Measurements from ENCODE around the gene MAPK11. TPM values are rescaled to one million over a fixed set of nuclear protein-coding genes. Genes with fewer than 3 reads are reported as not detected.

MAPK11 gene
- total and polyA plus RNA-seq, 10 of the 15 experiments (the other 5 are each of a cell fraction or from before 2014, with no cell fraction given), result 0.05 to 12.8 (median 3.7) TPM

- ATAC-seq (no peak), FAIRE-seq (no peak), DNase-seq (ENCODE audit: low read depth, low spot score) (no peak)
- H3K4me1 ChIP-seq (ENCODE audit: control insufficient read depth, insufficient read depth, low read length), result no peaks in the 10 kb centered on the region; the same call in 1 of the 2 replicates
- intact Hi-C loops (cut with micrococcal nuclease; ENCODE audit: unreplicated experiment), result no loop called here
- CTCF ChIA-PET, result interaction anchor here (1.1 to 2.0 kb wide), 2 partner anchors 122 to 471 kb away, joined by 3 to 4 read pairs; no protein-coding TSS in a partner anchor
- SMC1A ChIA-PET (ENCODE audit: uncharacterized antibody, unreplicated experiment), result interaction anchor here (0.6 to 1.3 kb wide), 2 partner anchors 85 to 119 kb away, joined by 3 to 4 read pairs; no protein-coding TSS in a partner anchor
- H3K4me2 ChIP-seq (ENCODE audit: control insufficient read depth, insufficient read depth), result no peak overlapping the region
- H3K27me3 ChIP-seq (replicated peaks in 1 of 2; ENCODE audit: control insufficient read depth in 2 of 2, insufficient read depth in 2 of 2, low read length in 1 of 2), result no peaks in the 10 kb centered on the region
- no peak overlapping the region for H3K9ac ChIP-seq (ENCODE audit: control insufficient read depth, insufficient read depth, low read length)
- peaks cover 38% of the 10 kb centered on the region for H3K79me2 ChIP-seq (ENCODE audit: control insufficient read depth, insufficient read depth, low read length)
- in situ Hi-C loops (cut with MboI), result no loop called here
- no peaks in the 10 kb centered on the region; the same call in 1 of the 2 replicates for H4K20me1 ChIP-seq (ENCODE audit: control insufficient read depth, insufficient read depth)
- TF ChIP-seq GATAD2B (conservative IDR thresholded peaks at IDR 0.05; ENCODE audit: low read depth), result no peak
- TF ChIP-seq NR2C2 (IDR thresholded peaks at IDR 0.05; ENCODE audit: borderline replicate concordance, control insufficient read depth, insufficient read length, low read depth), result no peak
- no peak for TF ChIP-seq HDGF (IDR thresholded peaks at IDR 0.05)
- TF ChIP-seq IRF3 (IDR thresholded peaks at IDR 0.05), result no peak
- no peak for TF ChIP-seq MLLT1 (IDR thresholded peaks at IDR 0.05)
- no peak for TF ChIP-seq SUPT20H (IDR thresholded peaks at IDR 0.05; ENCODE audit: borderline replicate concordance, control insufficient read depth, low read depth, low read length)
- no peak for TF ChIP-seq ESRRA (IDR thresholded peaks at IDR 0.05; ENCODE audit: low read length)
- TF ChIP-seq NFXL1 (IDR thresholded peaks at IDR 0.05; ENCODE audit: borderline replicate concordance), result no peak
- no peak for TF ChIP-seq ELK1 (IDR thresholded peaks at IDR 0.05; ENCODE audit: low read depth, low read length)
- TF ChIP-seq ZBTB11 (CRISPR knock-in tag; IDR thresholded peaks at IDR 0.05), result no peak
- TF ChIP-seq KDM1A (IDR thresholded peaks at IDR 0.05; ENCODE audit: borderline replicate concordance), result no peak
- no peak for TF ChIP-seq ZNF622 (IDR thresholded peaks at IDR 0.05)
- RAD21 ChIA-PET (ENCODE audit: unreplicated experiment), result no interaction called here
- H3K36me3 ChIP-seq (ENCODE audit: control insufficient read depth in 2 of 2, insufficient read depth in 2 of 2, low read length in 1 of 2), result peaks cover 3 to 12% of the 10 kb centered on the region in 2 experiments; a peak in 2 of 4 replicates
- WGBS (ENCODE audit: insufficient coverage, insufficient replicate concordance, low lambda C conversion rate, missing lambda C conversion rate), result 89% methylated on average over 9 of the region's 9 CpGs
- H3K27ac ChIP-seq (ENCODE audit: control insufficient read depth, insufficient read depth), result no peak overlapping the region
- POLR2A ChIA-PET, result no interaction called here
- H3K4me3 ChIP-seq, result no peak overlapping the region
- H2AFZ ChIP-seq (ENCODE audit: control insufficient read depth, low read depth, low read length), result no peak overlapping the region
- H3K9me3 ChIP-seq (replicated peaks; ENCODE audit: control insufficient read depth, insufficient read depth, low read length), result no peaks in the 10 kb centered on the region
- BruUV-seq (replicated peaks), result no TSS peak
Observed at GRCh38 chr22:50238755-50239154, 31.4 kb downstream of the MAPK11 start.

Measured in GM12878 (cell line).